Body of pancreas (tissue), 4 donors: ENCODE data around the gene HDAC7. TPM values are rescaled to one million over a fixed set of nuclear protein-coding genes. Genes with fewer than 3 reads are reported as not detected.

Experiments
- ATAC-seq: fragments of 150-250 bp; one replicate; pipeline ENCODE4 v1.9.1; 2016
- DNase-seq, 4 donors: peaks; one replicate each; pipeline ENCODE4 v3.0.0-alpha.2; 2019
- H3K27ac ChIP-seq, 4 donors: fragments of 200-600 bp; sonication (generic); 1 replicate in 3 of 4; 2 replicates in 1 of 4; pipeline versions ENCODE4 v1.5.1 to v1.6.1; 2016 to 2019; ENCODE audit warnings: mild to moderate bottlenecking in 1 of 4, mixed read lengths in 1 of 4, moderate library complexity in 1 of 4
- H3K27me3 ChIP-seq, 2 donors: fragments of 200-600 bp; sonication (generic); one replicate each; pipeline ENCODE4 v1.6.0; 2016; ENCODE audit warnings: mild to moderate bottlenecking in 1 of 2
- H3K36me3 ChIP-seq, 2 donors: fragments of 200-600 bp; sonication (generic); replicated peaks in 1 of 2; 2 replicates each; pipeline ENCODE4 v1.5.1; 2016; ENCODE audit warnings: low read depth in 2 of 2; ENCODE audit not compliant: insufficient read depth in 1 of 2
- H3K4me1 ChIP-seq: fragments of 200-600 bp; sonication (generic); one replicate; pipeline ENCODE4 v1.6.0; 2016
- H3K4me3 ChIP-seq, 2 donors: fragments of 200-600 bp; sonication (generic); 1 replicate in 1 of 2; 2 replicates in 1 of 2; pipeline ENCODE4 v1.5.1; 2016 to 2019
- H3K9me3 ChIP-seq, 3 donors: fragments of 200-600 bp; sonication (generic); 1 replicate in 2 of 3; 2 replicates in 1 of 3; pipeline ENCODE4 v1.5.1; 2016
- CTCF ChIP-seq, 7 experiments: fragments of 450-650 bp in 4 of 7; fragments of 200-600 bp in 3 of 7; sonication (generic) in 3 of 7; IDR thresholded peaks; one replicate each; pipeline ENCODE4 v1.5.1; 2016 to 2019; ENCODE audit warnings: antibody characterized with exemption in 7 of 7
- POLR2A ChIP-seq, 3 donors: fragments of 450-650 bp; IDR thresholded peaks; one replicate each; pipeline ENCODE4 v1.6.1; 2016; ENCODE audit warnings: antibody characterized with exemption in 3 of 3, mild to moderate bottlenecking in 2 of 3
- WGBS, 2 donors: methylation state at CpG; one replicate each; pipeline ENCODE4 v1.1.5; 2017; 5-methylcytosine and 5-hydroxymethylcytosine counted together
- intact Hi-C: fragments of 100-400 bp; cut with DNase I; formaldehyde crosslinking; loops from one replicate; pipeline ENCODE4 v1.15.1; 2023
- total RNA-seq, 2 donors: library from RNA; depleted of rRNA; stranded (reverse); fragments of >200 nt; gene quantifications; one replicate each; pipeline ENCODE4 v1.1.0, GENCODE V29; 2016

HDAC7 gene
- total RNA-seq, result 10 to 100 TPM; 26.2 to 26.7 TPM

- peak; percentile 83 for ATAC-seq
- Histone ChIP-seq H3K36me3 (no peaks in the 10 kb centered on the region), H3K4me1 (peaks cover 46% of the 10 kb centered on the region), H3K27ac (peak within 1 kb of the TSS; percentile 81 to 95 (median 94)), H3K4me3 (peak within 1 kb of the TSS; percentile 40 to 43), H3K9me3 (no peaks in the 10 kb centered on the region), H3K27me3 (no peaks in the 10 kb centered on the region)
- WGBS, 2 donors, result 1 to 5% methylated on average over 2 to 56 of the region's 58 CpGs
- peak; percentile 80 to 88 (median 86) for DNase-seq
- intact Hi-C loops, result no loop called here
- TF ChIP-seq POLR2A (IDR thresholded peaks at IDR 0.05) (peak; percentile 40 to 72 (median 67)), CTCF (IDR thresholded peaks at IDR 0.05) (peak in 3 of 7 experiments; percentile 7 to 8 (median 7))
These were observed at the start of gene HDAC7 for GRCh38 chr12:47819896-47820630. Gene HDAC7 (minus strand): TSS chr12:47819903. CDS start chr12:47819785, 118 bp downstream.

GRCh38 chr12:47868552-47869031 lies 48.9 kb upstream of the HDAC7 start:
- H3K4me3 ChIP-seq, result no peak overlapping the region
- H3K27ac ChIP-seq, result no peak overlapping the region
- no peaks in the 10 kb centered on the region for H3K4me1 ChIP-seq
- no peaks in the 10 kb centered on the region for H3K9me3 ChIP-seq
- intact Hi-C loops, result no loop called here
- DNase-seq (no peak), ATAC-seq (no peak)
- H3K36me3 ChIP-seq, result no peaks in the 10 kb centered on the region
- H3K27me3 ChIP-seq, result no peaks in the 10 kb centered on the region
- TF ChIP-seq CTCF (IDR thresholded peaks at IDR 0.05), result no peak
- no peak for TF ChIP-seq POLR2A (IDR thresholded peaks at IDR 0.05)
- WGBS, 2 donors, result 77% methylated on average over 8 of the region's 8 CpGs

GRCh38 chr12:47868041-47868440 lies 48.3 kb upstream of the HDAC7 start:
- Histone ChIP-seq H3K27me3 (no peaks in the 10 kb centered on the region), H3K4me3 (no peak overlapping the region), H3K9me3 (no peaks in the 10 kb centered on the region), H3K36me3 (no peaks in the 10 kb centered on the region), H3K4me1 (no peaks in the 10 kb centered on the region), H3K27ac (no peak overlapping the region)
- ATAC-seq (no peak), DNase-seq (no peak)
- intact Hi-C loops, result no loop called here
- 79 to 100% methylated on average over 2 of the region's 2 CpGs for WGBS, 2 donors
- no peak for TF ChIP-seq POLR2A (IDR thresholded peaks at IDR 0.05)
- no peak for TF ChIP-seq CTCF (IDR thresholded peaks at IDR 0.05)

GRCh38 chr12:47867495-47867941 lies 47.8 kb upstream of the HDAC7 start:
- Histone ChIP-seq H3K4me3 (no peak overlapping the region), H3K9me3 (no peaks in the 10 kb centered on the region), H3K27ac (no peak overlapping the region), H3K36me3 (no peaks in the 10 kb centered on the region), H3K27me3 (no peaks in the 10 kb centered on the region), H3K4me1 (no peaks in the 10 kb centered on the region)
- intact Hi-C loops, result no loop called here
- WGBS, 2 donors, result 84 to 85% methylated on average over 2 to 4 of the region's 4 CpGs
- ATAC-seq (no peak), DNase-seq (no peak)
- TF ChIP-seq POLR2A (IDR thresholded peaks at IDR 0.05) (no peak), CTCF (IDR thresholded peaks at IDR 0.05) (no peak)
